Lung (tissue), 16 donors: ENCODE data around the gene DMBX1. TPM values are rescaled to one million over a fixed set of nuclear protein-coding genes. Genes with fewer than 3 reads are reported as not detected.

ENCODE experiments used
- ATAC-seq: fragments of 200-7000 bp; cut with Tn5 transposase; one replicate; pipeline ENCODE4 v1.9.1; 2020; ENCODE audit warnings: moderate number of reproducible peaks; ENCODE audit not compliant: insufficient read depth, low FRiP score
- DNase-seq, 3 donors: peaks; one replicate each; pipeline ENCODE4 v3.0.0-alpha.2; 2013 to 2017
- H3K27ac ChIP-seq, 2 donors: one replicate each; pipeline ENCODE4 v1.5.1; 2013; ENCODE audit warnings: mild to moderate bottlenecking in 2 of 2, moderate library complexity in 2 of 2, control low read depth in 1 of 2, inconsistent platforms in 1 of 2, low read depth in 1 of 2, low read length in 1 of 2
- H3K27me3 ChIP-seq, 3 donors: one replicate each; pipeline ENCODE4 v1.5.1; 2013; ENCODE audit warnings: low read length in 2 of 3; ENCODE audit not compliant: control insufficient read depth in 3 of 3, insufficient read depth in 3 of 3
- H3K36me3 ChIP-seq, 4 donors: one replicate each; pipeline ENCODE4 v1.5.1; 2013; ENCODE audit warnings: low read length in 4 of 4, mild to moderate bottlenecking in 1 of 4, moderate library complexity in 1 of 4; ENCODE audit not compliant: control insufficient read depth in 4 of 4, insufficient read depth in 4 of 4
- H3K4me1 ChIP-seq, 5 donors: one replicate each; pipeline ENCODE4 v1.5.1; 2013; ENCODE audit warnings: low read length in 5 of 5, mild to moderate bottlenecking in 2 of 5, moderate library complexity in 1 of 5; ENCODE audit not compliant: control insufficient read depth in 5 of 5, insufficient read depth in 5 of 5
- H3K4me3 ChIP-seq: one replicate; pipeline ENCODE4 v1.5.1; 2013; ENCODE audit warnings: mild to moderate bottlenecking, control low read depth, moderate library complexity
- H3K9ac ChIP-seq, 2 donors: one replicate each; pipeline ENCODE4 v1.5.1; 2013; ENCODE audit warnings: low read length in 2 of 2, control low read depth in 1 of 2; ENCODE audit not compliant: insufficient read depth in 1 of 2
- H3K9me3 ChIP-seq, 4 donors: one replicate each; pipeline ENCODE4 v1.5.1; 2013; ENCODE audit warnings: low read length in 3 of 4, mild to moderate bottlenecking in 1 of 4, moderate library complexity in 1 of 4; ENCODE audit not compliant: control insufficient read depth in 4 of 4, insufficient read depth in 3 of 4
- CTCF ChIP-seq: IDR thresholded peaks from 2 replicates; pipeline ENCODE4 v1.5.1; 2012; ENCODE audit warnings: mild to moderate bottlenecking; ENCODE audit errors: control extremely low read depth, extremely low read depth
- WGBS, 2 donors: extraction: QIAGEN DNeasy Blood & Tissue Kit; methylation state at CpG; one replicate each; pipeline ENCODE4 v1.1.7; 2013; 5-methylcytosine and 5-hydroxymethylcytosine counted together
- long read RNA-seq, 5 donors: transcript quantifications; one replicate each; lab custom pipeline, GENCODE V29; 2026
- polyA plus RNA-seq, 2 donors: library from polyadenylated mRNA; stranded (reverse); fragments of 200-250 nt; gene quantifications; one replicate each; pipeline ENCODE4 v1.2.1, GENCODE V29; 2013
- total RNA-seq, 2 donors: library from RNA; depleted of rRNA in 1 of 2; stranded (reverse); fragments of >200 nt in 1 of 2; gene quantifications; one replicate each; pipeline ENCODE4 v1.2.1, GENCODE V29; 2014 to 2021
- donor health status: control.
- donor health status: control.
- donor health status: Bipolar disorder and iron deficiency.
- donor health status: healthy.
- donor health status: DM: yes; HTN: yes; CAD: no.

Gene DMBX1
- total RNA-seq (under 1 TPM in 1 of 2 donors, not detected in 1; 0.09 TPM), polyA plus RNA-seq (under 1 TPM in 1 of 2 donors, not detected in 1; 0.01 TPM)
- long read RNA-seq, donor 1, result 0 reads
- long read RNA-seq, donor 2, result 0 reads
- long read RNA-seq, donor 3, result 0 reads
- long read RNA-seq, donor 4, result 0 reads
- long read RNA-seq, donor 5, result 0 reads

GRCh38 chr1:46489638-46490405 is at the start of gene DMBX1:
Gene DMBX1, plus strand, starts transcription at chr1:46489836. Its CDS starts 17,175 bp downstream, at chr1:46507011.
- peaks cover 0 to 3% (median 0%) of the 10 kb centered on the region in 4 donors for H3K9me3 ChIP-seq
- ATAC-seq, result peak; percentile 51
- 1 to 3% methylated on average over 64 to 74 of the region's 74 CpGs for WGBS, 2 donors
- H3K27me3 ChIP-seq, result peaks cover 11 to 96% (median 84%) of the 10 kb centered on the region in 3 donors
- no peak for TF ChIP-seq CTCF
- no peak within 1 kb of the TSS for H3K9ac ChIP-seq
- peak; percentile 17 to 46 (median 21) for DNase-seq
- no peaks in the 10 kb centered on the region for H3K36me3 ChIP-seq
- no peak within 1 kb of the TSS for H3K27ac ChIP-seq
- peaks cover 0 to 9% (median 0%) of the 10 kb centered on the region in 5 donors for H3K4me1 ChIP-seq
- H3K4me3 ChIP-seq, result no peak within 1 kb of the TSS

DNA sequence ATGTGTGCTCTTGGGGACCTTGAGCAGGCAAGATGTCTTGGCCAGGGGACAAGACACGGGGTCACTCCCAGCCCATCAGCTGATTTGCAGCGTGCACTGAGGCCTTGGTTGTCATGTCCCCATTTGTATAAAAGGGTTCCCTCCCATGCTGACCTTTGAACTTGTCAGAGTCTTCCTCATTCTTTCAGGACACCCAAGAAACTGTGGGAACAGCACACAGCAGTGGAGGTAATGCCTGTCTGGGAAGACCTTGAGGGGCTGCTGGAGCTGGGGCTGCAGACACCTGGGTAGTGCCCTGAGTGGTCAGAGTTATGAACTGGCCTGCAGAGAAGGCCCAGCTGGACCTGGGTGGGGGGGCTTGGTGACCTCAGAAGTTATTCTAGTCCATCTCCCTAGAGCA is 49.2 kb upstream of the DMBX1 start:
- H3K4me3 ChIP-seq, result no peak overlapping the region
- H3K9ac ChIP-seq, result no peak overlapping the region
- ATAC-seq (no peak), DNase-seq (no peak)
- no peaks in the 10 kb centered on the region for H3K36me3 ChIP-seq
- no peak for TF ChIP-seq CTCF
- no peak overlapping the region for H3K27ac ChIP-seq
- H3K4me1 ChIP-seq, result no peaks in the 10 kb centered on the region
- H3K9me3 ChIP-seq, result no peaks in the 10 kb centered on the region
- H3K27me3 ChIP-seq, result peaks cover 0 to 11% (median 10%) of the 10 kb centered on the region in 3 donors
- 89 to 92% methylated on average over 2 of the region's 2 CpGs for WGBS, 2 donors

- TF ChIP-seq CTCF, result peak; percentile 57
- DNase-seq, result peak; percentile 59 to 70 (median 64)
- Histone ChIP-seq H3K9ac (no peak overlapping the region), H3K4me3 (no peak overlapping the region), H3K27ac (peak overlapping the region in 1 of 2 donors; percentile 8), H3K36me3 (no peaks in the 10 kb centered on the region), H3K4me1 (no peaks in the 10 kb centered on the region), H3K9me3 (no peaks in the 10 kb centered on the region), H3K27me3 (peaks cover 0 to 24% (median 22%) of the 10 kb centered on the region in 3 donors)
- 8 to 9% methylated on average over 25 of the region's 25 CpGs for WGBS, 2 donors
- ATAC-seq, result peak; percentile 86
These were observed 47.1 kb upstream of the DMBX1 start for GRCh38 chr1:46442317-46443161.
